Duodenal mucosa (tissue), 2 donors: ENCODE data around the gene ARHGAP21.
"Not testable (repeated sequence)": the region's sequence is repeated elsewhere in the genome, so short reads cannot be mapped to it uniquely, and the experiment has no call there.

Source experiments
- H3K27ac ChIP-seq: one replicate; pipeline ENCODE4 v1.7.0; 2013; ENCODE audit warnings: low read depth, low read length
- H3K27me3 ChIP-seq, 2 donors: one replicate each; pipeline ENCODE4 v1.7.0; 2013; ENCODE audit warnings: low read length in 2 of 2, control low read depth in 1 of 2; ENCODE audit not compliant: insufficient read depth in 2 of 2, control insufficient read depth in 1 of 2
- H3K36me3 ChIP-seq, 2 donors: one replicate each; pipeline ENCODE4 v1.7.0; 2013; ENCODE audit warnings: low read length in 2 of 2, control low read depth in 1 of 2; ENCODE audit not compliant: insufficient read depth in 2 of 2, control insufficient read depth in 1 of 2
- H3K4me1 ChIP-seq, 2 donors: one replicate each; pipeline ENCODE4 v1.7.0; 2013; ENCODE audit warnings: low read length in 2 of 2, control low read depth in 1 of 2; ENCODE audit not compliant: insufficient read depth in 2 of 2, control insufficient read depth in 1 of 2
- H3K4me3 ChIP-seq, 2 donors: one replicate each; pipeline ENCODE4 v1.7.0; 2013; ENCODE audit warnings: low read length in 2 of 2, low read depth in 1 of 2
- H3K9ac ChIP-seq, 2 donors: one replicate each; pipeline ENCODE4 v1.7.0; 2013; ENCODE audit warnings: low read length in 2 of 2, low read depth in 1 of 2
- H3K9me3 ChIP-seq, 2 donors: one replicate each; pipeline ENCODE4 v1.7.0; 2013; ENCODE audit warnings: low read length in 2 of 2, control low read depth in 1 of 2; ENCODE audit not compliant: control insufficient read depth in 1 of 2

Gene ARHGAP21

DNA sequence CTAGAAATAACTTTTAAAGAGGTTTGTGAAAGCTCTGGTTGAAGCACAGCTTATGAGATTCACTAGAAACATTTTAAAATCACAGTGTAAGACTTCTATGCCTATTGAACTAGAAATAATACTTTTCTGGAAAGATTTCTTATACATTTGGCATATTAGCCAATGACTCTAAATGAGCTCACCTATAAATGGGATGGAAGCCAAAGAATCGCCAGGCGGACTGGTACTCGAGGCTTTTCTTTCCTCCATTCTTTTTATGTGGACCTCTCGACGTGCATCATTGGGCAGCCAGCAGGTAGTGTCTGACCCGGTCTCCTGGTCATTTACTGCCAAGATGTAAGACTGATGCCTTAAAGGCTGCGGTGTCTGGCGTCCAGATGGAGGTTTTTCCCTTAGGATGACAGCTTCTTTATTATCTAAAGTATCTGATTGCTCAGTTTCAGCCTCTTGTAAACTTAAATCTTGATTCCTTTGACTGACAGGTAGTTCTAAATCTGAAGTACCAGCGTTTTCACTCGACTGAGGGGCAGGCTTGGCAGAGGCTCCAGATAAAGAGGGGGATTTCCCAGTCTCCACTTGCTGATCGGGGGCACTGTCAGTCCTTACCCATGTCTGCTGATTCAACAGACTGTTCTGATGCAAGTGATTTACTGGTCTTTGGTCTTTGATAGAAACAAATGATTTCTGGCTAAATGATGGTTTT, 104.2 kb downstream of the ARHGAP21 start:
- H3K27me3 ChIP-seq, H3K9me3 ChIP-seq, H3K9ac ChIP-seq, H3K4me3 ChIP-seq, H3K27ac ChIP-seq, H3K4me1 ChIP-seq: not testable (repeated sequence)
- H3K36me3 ChIP-seq: peaks cover 10 to 16% of the 10 kb centered on the region in 2 donors

- Histone ChIP-seq H3K4me1 (no peaks in the 10 kb centered on the region), H3K36me3 (peaks cover 10 to 20% of the 10 kb centered on the region in 2 donors), H3K4me3 (no peak overlapping the region), H3K27ac (no peak overlapping the region), H3K27me3 (no peaks in the 10 kb centered on the region), H3K9me3 (no peaks in the 10 kb centered on the region), H3K9ac (no peak overlapping the region)
Observed at GRCh38 chr10:24618401-24618800, 105.3 kb downstream of the ARHGAP21 start.

- Histone ChIP-seq H3K9me3 (no peaks in the 10 kb centered on the region), H3K4me1 (no peaks in the 10 kb centered on the region), H3K4me3 (no peak overlapping the region), H3K9ac (no peak overlapping the region), H3K27ac (no peak overlapping the region), H3K36me3 (peaks cover 10 to 20% of the 10 kb centered on the region in 2 donors), H3K27me3 (no peaks in the 10 kb centered on the region)
Observed at GRCh38 chr10:24617771-24618396, 105.8 kb downstream of the ARHGAP21 start.

- peaks cover 10 to 22% of the 10 kb centered on the region in 2 donors for H3K36me3 ChIP-seq
- no peak overlapping the region for H3K4me3 ChIP-seq
- H3K27me3 ChIP-seq: no peaks in the 10 kb centered on the region
Observed at GRCh38 chr10:24616536-24616935, 107.2 kb downstream of the ARHGAP21 start.

GRCh38 chr10:24606021-24606420, 117.7 kb downstream of the ARHGAP21 start:
- Histone ChIP-seq H3K27ac (no peak overlapping the region), H3K27me3 (no peaks in the 10 kb centered on the region), H3K4me1 (no peaks in the 10 kb centered on the region), H3K36me3 (peaks cover 15 to 26% of the 10 kb centered on the region in 2 donors), H3K9ac (no peak overlapping the region), H3K9me3 (no peaks in the 10 kb centered on the region), H3K4me3 (no peak overlapping the region)

More at GRCh38 chr10:24616536-24616935, 107.2 kb downstream of the ARHGAP21 start:
- H3K9me3 ChIP-seq: no peaks in the 10 kb centered on the region
- H3K9ac ChIP-seq: no peak overlapping the region
- H3K4me1 ChIP-seq: no peaks in the 10 kb centered on the region
- no peak overlapping the region for H3K27ac ChIP-seq

GRCh38 chr10:24605141-24605540, 118.5 kb downstream of the ARHGAP21 start:
- Histone ChIP-seq H3K4me1 (no peaks in the 10 kb centered on the region), H3K27ac (no peak overlapping the region), H3K27me3 (no peaks in the 10 kb centered on the region), H3K36me3 (peaks cover 21 to 32% of the 10 kb centered on the region in 2 donors), H3K4me3 (no peak overlapping the region), H3K9me3 (no peaks in the 10 kb centered on the region), H3K9ac (no peak overlapping the region)

- Histone ChIP-seq H3K27ac (no peak overlapping the region), H3K4me1 (no peaks in the 10 kb centered on the region), H3K9ac (no peak overlapping the region), H3K27me3 (no peaks in the 10 kb centered on the region), H3K9me3 (no peaks in the 10 kb centered on the region), H3K4me3 (no peak overlapping the region), H3K36me3 (peaks cover 27 to 44% of the 10 kb centered on the region in 2 donors)
Observed at GRCh38 chr10:24603333-24603732, 120.4 kb downstream of the ARHGAP21 start.

- H3K27ac ChIP-seq: no peak overlapping the region
- peaks cover 30 to 76% of the 10 kb centered on the region in 2 donors for H3K36me3 ChIP-seq
Observed at GRCh38 chr10:24597961-24598360, 125.7 kb downstream of the ARHGAP21 start.

DNA sequence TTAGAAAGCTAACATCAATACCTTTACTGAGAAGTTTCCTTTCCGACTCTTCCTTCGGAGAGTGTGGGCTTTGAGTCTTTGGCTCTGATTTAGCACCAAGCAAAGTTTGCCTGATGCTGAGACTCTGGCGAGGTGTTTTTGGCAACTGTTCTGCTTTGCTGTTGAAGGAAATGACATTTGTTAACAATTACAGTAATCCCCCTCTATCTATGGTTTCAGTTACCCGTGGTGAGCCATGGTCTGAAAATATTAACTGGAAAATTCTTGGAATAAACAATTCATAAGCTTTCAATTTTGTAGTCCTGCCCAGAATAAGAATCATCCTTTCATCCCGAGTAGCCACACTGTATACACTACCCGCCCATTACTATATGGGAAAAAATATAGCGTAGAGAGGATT, 126.3 kb downstream of the ARHGAP21 start:
- Histone ChIP-seq H3K27ac (no peak overlapping the region), H3K36me3 (peaks cover 24 to 79% of the 10 kb centered on the region in 2 donors), H3K4me1 (no peaks in the 10 kb centered on the region), H3K4me3 (no peak overlapping the region), H3K27me3 (no peaks in the 10 kb centered on the region), H3K9ac (no peak overlapping the region), H3K9me3 (no peaks in the 10 kb centered on the region)

More at GRCh38 chr10:24597961-24598360, 125.7 kb downstream of the ARHGAP21 start:
- H3K4me3 ChIP-seq: no peak overlapping the region
- H3K27me3 ChIP-seq: no peaks in the 10 kb centered on the region
- H3K9me3 ChIP-seq: no peaks in the 10 kb centered on the region
- H3K9ac ChIP-seq: no peak overlapping the region
- no peaks in the 10 kb centered on the region for H3K4me1 ChIP-seq

DNA sequence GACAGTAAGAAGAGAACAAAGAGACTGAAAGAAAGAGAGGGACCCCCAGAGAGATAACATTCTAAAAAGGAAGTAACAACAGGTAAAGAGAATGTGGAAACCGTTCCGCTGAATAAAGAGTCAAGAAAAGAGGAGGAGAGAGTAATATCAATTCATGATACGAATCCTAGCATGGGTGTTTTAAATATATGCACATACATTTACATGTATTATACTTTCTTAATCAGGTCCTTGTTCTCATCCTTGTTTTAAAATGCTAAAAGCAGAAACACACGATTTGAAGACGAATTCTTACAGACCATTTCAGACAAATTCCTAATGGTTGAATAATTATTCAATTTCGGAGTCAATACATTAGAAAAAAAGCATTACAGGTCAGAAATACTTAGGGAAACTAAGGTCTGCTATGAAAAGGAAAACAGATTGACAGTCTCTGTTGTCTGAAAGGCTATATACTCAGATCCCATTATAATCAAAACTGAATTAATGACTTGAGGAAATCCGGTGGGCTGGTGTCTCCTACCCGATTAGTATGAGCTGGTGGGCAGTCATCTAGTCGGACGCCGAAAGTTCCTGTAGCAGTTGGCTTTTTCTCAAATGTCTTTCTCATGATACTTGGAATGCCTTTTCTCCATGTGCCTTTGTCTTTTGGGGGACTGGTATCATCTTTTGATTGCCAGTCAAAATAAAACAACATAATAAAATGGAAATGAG, 127.3 kb downstream of the ARHGAP21 start:
- Histone ChIP-seq H3K9me3 (no peaks in the 10 kb centered on the region), H3K27ac (no peak overlapping the region), H3K27me3 (no peaks in the 10 kb centered on the region), H3K4me1 (no peaks in the 10 kb centered on the region), H3K9ac (no peak overlapping the region), H3K4me3 (no peak overlapping the region), H3K36me3 (peaks cover 21 to 83% of the 10 kb centered on the region in 2 donors)
